GM18868 (cell line): ENCODE data around the gene GALNS.

Experiments
- ATAC-seq: cut with Tn5 transposase; IDR thresholded peaks from one replicate; pipeline ENCODE4 v1.9.1; 2021; ENCODE audit warnings: mild to moderate bottlenecking, moderate library complexity; ENCODE audit not compliant: unreplicated experiment

The GALNS gene

GRCh38 chr16:88787579-88788314 lies 69.0 kb downstream of the GALNS start:
- ATAC-seq: no peak

- no peak for ATAC-seq
These were observed 71.4 kb downstream of the GALNS start, which contains the start of gene PIEZO1 for GRCh38 chr16:88785106-88785924. Gene PIEZO1 (minus strand): TSS chr16:88785220. CDS start chr16:88784964, 256 bp downstream.

- no peak for ATAC-seq
These were observed 72.0 kb downstream of the GALNS start for GRCh38 chr16:88784856-88785105.

GRCh38 chr16:88784074-88784855 lies 72.5 kb downstream of the GALNS start:
- ATAC-seq: no peak

GRCh38 chr16:88783391-88784073 lies 73.2 kb downstream of the GALNS start:
- no peak for ATAC-seq

GRCh38 chr16:88782454-88783390 lies 74.0 kb downstream of the GALNS start:
- no peak for ATAC-seq

GRCh38 chr16:88781140-88782077 lies 75.3 kb downstream of the GALNS start:
- ATAC-seq: peak; percentile 39

- no peak for ATAC-seq
These were observed 76.3 kb downstream of the GALNS start for GRCh38 chr16:88780142-88781062.

GRCh38 chr16:88779406-88780141 lies 77.2 kb downstream of the GALNS start:
- no peak for ATAC-seq

GRCh38 chr16:88778541-88779065 lies 78.1 kb downstream of the GALNS start:
- ATAC-seq: no peak

GRCh38 chr16:88778271-88778525 lies 78.5 kb downstream of the GALNS start:
- ATAC-seq: no peak

GRCh38 chr16:88777471-88778270 lies 79.1 kb downstream of the GALNS start:
- no peak for ATAC-seq

GRCh38 chr16:88775825-88776224 lies 80.9 kb downstream of the GALNS start:
- ATAC-seq: no peak

GRCh38 chr16:88774544-88775393 lies 82.0 kb downstream of the GALNS start:
- no peak for ATAC-seq

- ATAC-seq: no peak
These were observed 82.9 kb downstream of the GALNS start for GRCh38 chr16:88773812-88774291.
